ENCODE results near the gene ALKBH8.

ALKBH8 gene

DNA sequence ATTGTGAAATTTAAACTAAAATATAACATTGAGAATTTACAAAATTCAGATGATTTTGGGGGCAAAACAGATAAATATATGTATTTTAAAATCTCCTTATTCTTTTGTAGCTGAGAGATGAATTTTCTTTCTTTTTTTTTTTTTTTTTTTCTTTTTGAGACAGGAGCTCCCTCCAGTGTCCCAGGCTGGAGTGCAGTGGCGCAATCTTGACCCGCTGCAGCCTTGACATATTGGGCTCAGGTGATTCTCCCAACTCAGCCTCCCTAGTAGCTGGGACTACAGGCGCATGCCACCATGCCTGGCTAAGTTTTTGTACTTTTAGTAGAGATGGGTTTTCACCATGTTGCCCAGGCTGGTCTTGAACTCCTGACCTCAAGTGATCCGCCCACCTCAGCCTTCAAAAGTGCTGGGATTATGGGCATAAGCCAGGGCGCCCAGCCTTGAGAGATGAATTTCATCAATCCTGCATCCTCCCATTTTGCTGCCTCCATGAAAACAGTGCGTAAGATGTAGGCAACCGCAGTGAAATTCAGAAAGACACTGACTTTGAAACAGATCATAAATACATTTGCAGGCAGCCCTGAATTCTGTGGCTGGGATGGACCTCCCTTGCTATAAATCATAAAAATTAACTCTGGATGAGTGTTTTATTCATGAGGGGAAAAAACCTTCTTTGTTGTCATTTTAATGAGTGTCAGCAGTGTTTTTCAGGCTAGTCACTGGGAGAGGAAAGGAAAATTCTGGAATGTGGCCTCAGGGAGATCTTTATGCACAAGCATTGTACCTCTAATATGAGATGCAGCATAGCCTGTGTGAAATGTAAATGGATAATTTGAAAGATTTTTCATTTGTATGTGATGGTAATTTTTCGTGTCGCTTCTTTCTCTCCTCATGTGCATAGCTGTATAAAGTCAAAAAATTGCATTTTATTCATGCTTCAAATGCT lies 39.8 kb upstream of the ALKBH8 start:
- Histone ChIP-seq H3K9me3 (no peaks in the 10 kb centered on the region), H3K4me1 (ENCODE audit: control insufficient read depth in 1 of 2, insufficient read depth in 1 of 2, low read depth in 1 of 2, low read length in 1 of 2) (no peaks in the 10 kb centered on the region), H3K27me3 (peaks cover 76% of the 10 kb centered on the region), H3K4me3 (ENCODE audit: low read depth in 1 of 2, low read length in 1 of 2) (no peak overlapping the region), H3K27ac (no peak overlapping the region), H3K36me3 (no peaks in the 10 kb centered on the region)
- TF ChIP-seq, protein P1, sequence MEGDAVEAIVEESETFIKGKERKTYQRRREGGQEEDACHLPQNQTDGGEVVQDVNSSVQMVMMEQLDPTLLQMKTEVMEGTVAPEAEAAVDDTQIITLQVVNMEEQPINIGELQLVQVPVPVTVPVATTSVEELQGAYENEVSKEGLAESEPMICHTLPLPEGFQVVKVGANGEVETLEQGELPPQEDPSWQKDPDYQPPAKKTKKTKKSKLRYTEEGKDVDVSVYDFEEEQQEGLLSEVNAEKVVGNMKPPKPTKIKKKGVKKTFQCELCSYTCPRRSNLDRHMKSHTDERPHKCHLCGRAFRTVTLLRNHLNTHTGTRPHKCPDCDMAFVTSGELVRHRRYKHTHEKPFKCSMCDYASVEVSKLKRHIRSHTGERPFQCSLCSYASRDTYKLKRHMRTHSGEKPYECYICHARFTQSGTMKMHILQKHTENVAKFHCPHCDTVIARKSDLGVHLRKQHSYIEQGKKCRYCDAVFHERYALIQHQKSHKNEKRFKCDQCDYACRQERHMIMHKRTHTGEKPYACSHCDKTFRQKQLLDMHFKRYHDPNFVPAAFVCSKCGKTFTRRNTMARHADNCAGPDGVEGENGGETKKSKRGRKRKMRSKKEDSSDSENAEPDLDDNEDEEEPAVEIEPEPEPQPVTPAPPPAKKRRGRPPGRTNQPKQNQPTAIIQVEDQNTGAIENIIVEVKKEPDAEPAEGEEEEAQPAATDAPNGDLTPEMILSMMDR (IDR thresholded peaks at IDR 0.05), result no peak

DNA sequence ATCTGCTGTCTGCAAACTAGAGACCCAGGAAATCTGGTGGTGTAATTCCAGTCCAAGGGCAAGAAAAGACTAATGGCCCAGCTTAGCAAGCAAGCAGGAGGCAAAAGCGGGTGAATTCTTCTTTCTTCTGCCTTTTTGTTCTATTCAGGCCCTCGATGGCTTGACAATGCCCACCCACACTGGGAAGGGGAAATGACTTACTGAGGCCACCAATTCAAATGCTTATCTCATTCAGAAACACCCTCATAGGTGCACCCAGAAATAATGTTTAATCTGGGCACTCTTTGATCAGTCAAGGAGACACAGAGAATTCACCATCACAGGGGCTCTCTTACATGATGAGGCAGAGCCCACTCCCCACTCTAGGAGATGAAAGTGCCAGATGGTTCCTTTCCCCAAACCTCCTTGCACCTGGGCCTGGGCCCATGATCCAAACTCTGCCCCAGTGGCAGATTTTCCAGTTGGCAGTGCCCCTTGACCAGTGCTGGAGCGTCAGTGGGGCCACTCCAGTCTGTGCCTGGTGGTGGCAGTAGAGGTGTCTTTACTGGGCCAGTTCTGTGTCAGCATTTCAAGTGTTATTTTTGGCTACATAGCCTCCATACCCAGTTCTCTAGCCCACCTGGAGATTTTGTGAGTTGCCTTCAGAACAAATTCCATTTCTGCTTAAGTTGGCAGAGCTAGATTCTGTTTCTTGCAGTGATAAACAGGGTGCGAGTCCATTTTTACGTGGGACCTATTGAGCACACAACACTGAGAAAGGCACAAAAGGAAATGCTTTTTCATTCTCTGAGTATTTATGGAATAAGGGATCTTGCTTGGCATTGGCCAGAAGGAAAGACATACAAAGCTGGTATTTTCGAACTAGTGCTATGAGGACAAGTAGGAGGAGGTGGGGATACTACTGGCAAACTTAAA lies 32.9 kb upstream of the ALKBH8 start:
- H3K9me3 ChIP-seq, result no peaks in the 10 kb centered on the region
- TF ChIP-seq, protein P1 (IDR thresholded peaks at IDR 0.05), result no peak
- H3K4me3 ChIP-seq (ENCODE audit: low read depth in 1 of 2, low read length in 1 of 2), result no peak overlapping the region
- no peaks in the 10 kb centered on the region for H3K4me1 ChIP-seq (ENCODE audit: control insufficient read depth in 1 of 2, insufficient read depth in 1 of 2, low read depth in 1 of 2, low read length in 1 of 2)
- no peaks in the 10 kb centered on the region for H3K36me3 ChIP-seq
- peaks cover 92% of the 10 kb centered on the region for H3K27me3 ChIP-seq
- no peak overlapping the region for H3K27ac ChIP-seq

DNA sequence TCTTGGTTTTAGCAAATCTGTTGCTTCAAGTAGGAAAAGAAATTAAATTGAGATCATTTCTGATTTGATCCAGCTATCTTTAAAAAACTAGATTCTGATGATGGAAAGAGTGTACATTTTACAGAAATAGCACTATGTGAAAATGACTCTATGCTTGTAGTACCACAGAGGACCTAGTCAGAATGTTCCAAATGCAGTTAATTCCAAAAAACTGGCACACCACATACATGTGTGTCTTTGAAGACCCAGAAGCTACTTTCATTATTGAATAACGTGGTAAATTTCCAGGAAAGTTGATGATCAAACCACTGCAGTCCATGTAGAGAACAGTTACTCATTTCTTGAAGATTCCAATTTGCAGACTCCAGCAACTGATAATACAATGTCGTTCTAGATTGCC lies 29.2 kb upstream of the ALKBH8 start:
- H3K9me3 ChIP-seq, result no peaks in the 10 kb centered on the region
- no peak overlapping the region for H3K4me3 ChIP-seq (ENCODE audit: low read depth in 1 of 2, low read length in 1 of 2)
- no peak overlapping the region for H3K27ac ChIP-seq
- TF ChIP-seq, protein P1 (IDR thresholded peaks at IDR 0.05), result no peak
- peaks cover 98% of the 10 kb centered on the region for H3K27me3 ChIP-seq
- no peaks in the 10 kb centered on the region for H3K36me3 ChIP-seq
- H3K4me1 ChIP-seq (ENCODE audit: control insufficient read depth in 1 of 2, insufficient read depth in 1 of 2, low read depth in 1 of 2, low read length in 1 of 2), result peaks cover 4 to 13% of the 10 kb centered on the region in 2 experiments

DNA sequence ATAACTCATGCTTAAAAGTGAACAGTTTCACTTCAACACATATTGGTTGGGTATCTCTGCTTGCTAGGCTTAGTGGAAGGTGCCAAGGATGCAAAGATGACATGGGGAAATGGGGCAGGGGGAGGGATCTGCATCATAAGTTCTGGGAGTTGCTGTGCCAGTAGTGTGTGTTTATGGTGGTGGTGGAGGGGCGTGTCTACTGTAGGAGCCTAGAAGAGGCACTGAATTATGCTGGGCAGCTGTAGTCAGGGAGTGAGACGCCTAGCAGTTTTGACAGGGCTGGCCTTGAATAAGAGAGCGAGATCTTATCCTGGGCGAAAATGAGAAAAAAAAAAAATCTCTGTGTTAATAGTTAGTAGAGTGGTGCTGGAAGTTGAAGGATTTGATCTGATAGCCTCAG lies 28.4 kb upstream of the ALKBH8 start:
- peaks cover 4 to 13% of the 10 kb centered on the region in 2 experiments for H3K4me1 ChIP-seq (ENCODE audit: control insufficient read depth in 1 of 2, insufficient read depth in 1 of 2, low read depth in 1 of 2, low read length in 1 of 2)
- no peak overlapping the region for H3K27ac ChIP-seq
- TF ChIP-seq, protein P1 (IDR thresholded peaks at IDR 0.05), result no peak
- no peaks in the 10 kb centered on the region for H3K36me3 ChIP-seq
- no peak overlapping the region for H3K4me3 ChIP-seq (ENCODE audit: low read depth in 1 of 2, low read length in 1 of 2)
- no peaks in the 10 kb centered on the region for H3K9me3 ChIP-seq
- H3K27me3 ChIP-seq, result peaks cover 100% of the 10 kb centered on the region

DNA sequence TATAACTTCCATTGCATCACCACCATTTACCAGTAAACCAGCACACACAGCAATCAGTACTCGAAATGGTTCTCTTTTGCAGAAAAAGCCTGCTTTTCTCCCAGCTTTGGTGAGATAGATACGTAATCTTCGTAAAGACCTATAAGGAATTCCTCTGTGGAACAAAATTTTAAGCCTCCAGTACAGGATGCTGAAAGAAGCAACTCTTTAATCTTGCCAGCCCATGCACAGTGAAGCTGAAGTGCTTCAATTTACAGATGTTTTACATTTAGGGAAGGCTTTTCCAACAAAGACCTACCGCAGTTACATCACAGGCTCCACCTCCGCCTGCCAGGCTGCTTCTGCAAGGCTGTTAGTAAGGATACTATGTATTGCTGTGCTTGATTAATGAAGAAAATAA lies 27.3 kb upstream of the ALKBH8 start:
- TF ChIP-seq, protein P1 (IDR thresholded peaks at IDR 0.05), result no peak
- Histone ChIP-seq H3K27ac (no peak overlapping the region), H3K4me1 (ENCODE audit: control insufficient read depth in 1 of 2, insufficient read depth in 1 of 2, low read depth in 1 of 2, low read length in 1 of 2) (peaks cover 4 to 13% of the 10 kb centered on the region in 2 experiments), H3K9me3 (no peaks in the 10 kb centered on the region), H3K4me3 (ENCODE audit: low read depth in 1 of 2, low read length in 1 of 2) (no peak overlapping the region), H3K27me3 (peaks cover 100% of the 10 kb centered on the region), H3K36me3 (no peaks in the 10 kb centered on the region)

Measured in neutrophil (primary cell).